Testis (tissue), 3 donors: ENCODE results near the gene TMEM183A. TPM values are rescaled to one million over a fixed set of nuclear protein-coding genes. Genes with fewer than 3 reads are reported as not detected.
"Not testable (repeated sequence)": the region's sequence is repeated elsewhere in the genome, so short reads cannot be mapped to it uniquely, and the experiment has no call there.

Experiments used
- DNase-seq: peaks from one replicate; pipeline ENCODE4 v3.0.0-alpha.2; 2019
- H3K27ac ChIP-seq, 2 donors: fragments of 200-600 bp; sonication (generic); one replicate each; pipeline ENCODE4 v1.5.1; 2019
- H3K27me3 ChIP-seq: fragments of 200-600 bp; sonication (generic); one replicate; pipeline ENCODE4 v1.5.1; 2019
- H3K36me3 ChIP-seq: fragments of 200-600 bp; sonication (generic); one replicate; pipeline ENCODE4 v1.5.1; 2017; ENCODE audit warnings: low read depth; ENCODE audit errors: missing control alignments
- H3K4me1 ChIP-seq: fragments of 200-600 bp; sonication (generic); one replicate; pipeline ENCODE4 v1.5.1; 2019
- H3K4me3 ChIP-seq, 2 donors: fragments of 200-600 bp; sonication (generic); one replicate each; pipeline ENCODE4 v1.5.1; 2017 to 2019
- H3K9me3 ChIP-seq: fragments of 200-600 bp; sonication (generic); one replicate; pipeline ENCODE4 v1.5.1; 2017
- CTCF ChIP-seq, 3 experiments: fragments of 450-650 bp in 2 of 3; fragments of 200-600 bp in 1 of 3; sonication (generic) in 1 of 3; IDR thresholded peaks; one replicate each; pipeline ENCODE4 v1.5.1; 2016 to 2019; ENCODE audit warnings: antibody characterized with exemption in 3 of 3, mild to moderate bottlenecking in 2 of 3, moderate library complexity in 1 of 3
- POLR2A ChIP-seq: fragments of 450-650 bp; IDR thresholded peaks from one replicate; pipeline ENCODE4 v1.6.1; 2017; ENCODE audit warnings: antibody characterized with exemption, mild to moderate bottlenecking, moderate library complexity
- WGBS, 2 donors: methylation state at CpG; one replicate each; pipeline ENCODE4 v1.1.5; 2018; 5-methylcytosine and 5-hydroxymethylcytosine counted together
- intact Hi-C: fragments of 100-400 bp; cut with DNase I; formaldehyde crosslinking; loops from one replicate; pipeline ENCODE4 v1.15.1; 2023; ENCODE audit warnings: low total_unique reads
- polyA plus RNA-seq: library from polyadenylated mRNA; stranded (reverse); fragments of 350-450 nt; fragmentation: Illumina TruSeq; extraction: RNeasy Lipid Tissue Mini Kit (QIAGEN cat#74804); gene quantifications from one replicate; pipeline ENCODE4 v1.2.3, GENCODE V29; 2014; ENCODE audit warnings: low read depth, low replicate concordance; ENCODE audit not compliant: insufficient read depth
- total RNA-seq, 2 donors: library from RNA; depleted of rRNA; stranded (reverse); fragments of >200 nt; gene quantifications; one replicate each; pipeline ENCODE4 v1.2.3, GENCODE V29; 2016

TMEM183A gene
- total and polyA plus RNA-seq, 3 donors from 2014 or later, result 114 to 135 (median 129) TPM

- Histone ChIP-seq H3K4me3 (no peak overlapping the region), H3K36me3 (no peaks in the 10 kb centered on the region), H3K27ac (no peak overlapping the region), H3K27me3 (no peaks in the 10 kb centered on the region), H3K9me3 (no peaks in the 10 kb centered on the region), H3K4me1 (no peaks in the 10 kb centered on the region)
- 62 to 65% methylated on average over 3 of the region's 3 CpGs for WGBS, 2 donors
- no peak for DNase-seq
- TF ChIP-seq POLR2A, result no peak
- TF ChIP-seq CTCF (IDR thresholded peaks at IDR 0.05), result no peak
- intact Hi-C loops, result no loop called here
These were observed 30.5 kb upstream of the TMEM183A start for GRCh38 chr1:202976633-202977032.

GRCh38 chr1:202979459-202979858, 27.7 kb upstream of the TMEM183A start:
- Histone ChIP-seq H3K27ac (no peak overlapping the region), H3K36me3 (no peaks in the 10 kb centered on the region), H3K4me1 (no peaks in the 10 kb centered on the region), H3K27me3 (no peaks in the 10 kb centered on the region), H3K4me3 (no peak overlapping the region), H3K9me3 (no peaks in the 10 kb centered on the region)
- WGBS, 2 donors, result 73 to 82% methylated on average over 2 of the region's 2 CpGs
- TF ChIP-seq POLR2A, result no peak
- TF ChIP-seq CTCF (IDR thresholded peaks at IDR 0.05), result no peak
- intact Hi-C loops, result no loop called here
- DNase-seq, result no peak

- intact Hi-C loops, result no loop called here
- DNase-seq, result no peak
- Histone ChIP-seq H3K36me3 (no peaks in the 10 kb centered on the region), H3K4me1 (no peaks in the 10 kb centered on the region), H3K4me3 (no peak overlapping the region), H3K27ac (no peak overlapping the region), H3K9me3 (no peaks in the 10 kb centered on the region), H3K27me3 (no peaks in the 10 kb centered on the region)
- TF ChIP-seq POLR2A, result no peak
- TF ChIP-seq CTCF (IDR thresholded peaks at IDR 0.05), result no peak
- 52 to 67% methylated on average over 2 of the region's 2 CpGs for WGBS, 2 donors
These were observed 25.2 kb upstream of the TMEM183A start for GRCh38 chr1:202981939-202982338.

- Histone ChIP-seq H3K27me3 (no peaks in the 10 kb centered on the region), H3K9me3 (no peaks in the 10 kb centered on the region), H3K36me3 (no peaks in the 10 kb centered on the region), H3K27ac (no peak overlapping the region), H3K4me3 (no peak overlapping the region), H3K4me1 (no peaks in the 10 kb centered on the region)
- TF ChIP-seq CTCF (IDR thresholded peaks at IDR 0.05), result no peak
- TF ChIP-seq POLR2A, result no peak
- DNase-seq, result no peak
- WGBS, 2 donors, result 74 to 83% methylated on average over 3 of the region's 3 CpGs
- intact Hi-C loops, result no loop called here
These were observed 24.3 kb upstream of the TMEM183A start for GRCh38 chr1:202982715-202983430.

GRCh38 chr1:202986120-202986519, 21.1 kb upstream of the TMEM183A start:
- H3K36me3 ChIP-seq, DNase-seq, H3K4me1 ChIP-seq, H3K9me3 ChIP-seq, H3K27me3 ChIP-seq, H3K27ac ChIP-seq, H3K4me3 ChIP-seq, intact Hi-C loops: not testable (repeated sequence)
- 79 to 81% methylated on average over 9 of the region's 9 CpGs for WGBS, 2 donors
